GM18858 (cell line): ENCODE measurements around the gene SPG7.

Experiments
- ATAC-seq: cut with Tn5 transposase; IDR thresholded peaks from one replicate; pipeline ENCODE4 v1.9.1; 2021; ENCODE audit not compliant: unreplicated experiment

SPG7 gene

DNA sequence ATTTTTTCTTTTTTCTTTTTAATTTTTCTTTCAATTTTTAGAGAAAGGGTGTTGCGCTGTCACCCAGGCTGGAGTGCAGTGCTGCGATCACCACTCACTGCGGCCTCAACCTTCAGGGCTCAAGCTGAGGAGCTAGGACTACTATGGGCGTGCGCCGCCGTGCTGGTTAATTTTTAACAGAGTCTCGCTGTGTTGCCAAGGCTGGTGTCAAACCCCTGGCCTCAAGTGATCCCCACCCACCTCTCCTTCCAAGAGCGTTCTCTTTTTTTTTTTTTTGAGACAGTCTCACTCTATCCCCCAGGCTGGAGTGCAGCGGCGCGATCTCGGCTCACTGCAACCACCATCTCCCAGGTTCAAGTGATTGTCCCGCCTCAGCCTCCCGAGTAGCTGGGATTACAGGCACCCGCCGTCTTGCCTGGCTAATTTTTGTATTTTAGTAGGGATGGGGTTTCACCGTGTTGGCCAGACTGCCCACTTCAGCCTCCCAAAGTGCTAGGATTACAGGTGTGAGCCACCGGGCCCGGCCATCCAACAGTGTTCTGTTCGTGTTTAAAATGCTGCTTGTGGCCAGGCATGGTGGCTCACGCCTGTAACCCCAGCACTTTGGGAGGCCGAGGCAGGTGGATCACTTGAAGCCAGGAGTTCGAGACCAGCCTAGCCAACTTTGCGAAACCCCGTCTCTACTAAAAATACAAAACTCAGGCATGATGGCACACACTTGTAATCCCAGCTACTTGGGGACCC is 37.8 kb downstream of the SPG7 start:
- no peak for ATAC-seq

GRCh38 chr16:89546781-89547180 is 38.6 kb downstream of the SPG7 start:
- no peak for ATAC-seq

DNA sequence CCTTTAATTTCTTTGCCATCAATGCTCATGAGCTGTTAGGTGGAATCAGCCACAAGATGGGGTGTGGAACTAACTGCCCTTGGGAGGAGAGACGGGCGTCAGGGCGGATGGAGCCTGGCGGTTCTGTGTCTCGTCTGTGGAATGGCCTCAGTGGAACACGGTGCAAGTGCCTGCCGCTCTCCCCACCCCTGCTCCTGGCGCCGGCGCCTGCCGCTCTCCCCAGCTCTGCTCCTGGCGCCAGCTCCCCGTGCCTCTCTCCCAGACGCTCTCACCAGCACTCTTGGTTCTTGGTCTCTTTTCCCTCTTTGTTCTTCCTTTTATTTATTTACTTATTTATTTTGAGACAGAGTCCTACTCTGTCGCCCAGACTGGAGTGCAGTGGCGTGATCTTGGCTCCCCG is 39.1 kb downstream of the SPG7 start:
- no peak for ATAC-seq

- ATAC-seq = no peak
These were observed 39.7 kb downstream of the SPG7 start for GRCh38 chr16:89547860-89548259.

- no peak for ATAC-seq
These were observed 40.3 kb downstream of the SPG7 start for GRCh38 chr16:89548344-89549006.

DNA sequence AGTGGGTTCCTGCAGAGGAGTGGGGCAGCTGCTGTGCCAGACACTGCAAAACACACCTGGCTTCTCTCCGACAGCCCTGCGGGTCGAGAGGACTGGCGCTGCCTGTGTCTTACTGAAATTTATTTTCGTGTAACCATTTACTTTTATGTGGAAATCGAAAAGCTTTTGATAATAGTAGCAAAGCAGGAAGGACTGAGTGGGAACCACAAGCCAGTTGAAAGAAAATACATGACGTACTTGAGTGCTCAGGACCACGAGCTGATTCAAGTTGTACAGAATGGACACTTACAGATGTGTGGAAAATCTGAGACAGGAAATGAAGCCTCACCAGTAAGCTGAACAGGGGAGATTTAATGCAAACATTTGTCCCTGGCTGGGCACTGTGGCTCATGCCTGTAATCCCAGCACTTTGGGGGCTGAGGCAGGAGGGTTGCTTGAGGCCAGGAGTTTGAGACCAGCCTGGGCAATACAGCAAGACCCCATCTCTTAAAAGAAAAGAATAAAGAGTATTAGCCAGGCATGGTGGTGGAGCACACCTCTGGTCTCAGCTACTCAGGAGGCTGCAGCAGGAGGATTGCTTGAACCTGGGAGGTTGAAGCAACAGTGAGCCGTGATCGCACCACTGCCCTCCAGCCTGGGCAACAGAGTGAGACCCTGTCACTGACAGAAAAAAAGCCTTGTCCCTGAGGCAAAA is 41.0 kb downstream of the SPG7 start:
- no peak for ATAC-seq

GRCh38 chr16:89550421-89551007 is 42.3 kb downstream of the SPG7 start:
- no peak for ATAC-seq

DNA sequence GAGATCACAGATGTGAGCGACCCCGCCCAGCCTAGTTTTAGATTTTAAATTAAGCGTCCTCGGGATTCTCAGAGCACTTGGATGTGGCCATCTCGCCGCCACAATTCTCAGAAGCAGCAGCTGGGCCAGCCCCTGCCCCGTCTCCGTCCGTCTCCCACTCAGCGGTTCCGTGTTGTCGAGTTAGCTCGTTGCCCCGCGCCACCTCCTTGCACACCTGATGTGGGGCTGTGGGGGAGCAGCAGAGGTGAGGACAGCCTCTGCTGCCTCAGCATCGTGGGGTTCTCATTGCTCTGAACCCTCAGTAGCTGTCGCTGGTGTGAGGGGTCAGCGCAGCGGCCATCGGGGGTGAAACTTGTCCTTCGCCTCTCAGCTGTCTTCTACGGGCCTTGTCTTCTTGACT is 44.1 kb downstream of the SPG7 start:
- ATAC-seq = no peak

DNA sequence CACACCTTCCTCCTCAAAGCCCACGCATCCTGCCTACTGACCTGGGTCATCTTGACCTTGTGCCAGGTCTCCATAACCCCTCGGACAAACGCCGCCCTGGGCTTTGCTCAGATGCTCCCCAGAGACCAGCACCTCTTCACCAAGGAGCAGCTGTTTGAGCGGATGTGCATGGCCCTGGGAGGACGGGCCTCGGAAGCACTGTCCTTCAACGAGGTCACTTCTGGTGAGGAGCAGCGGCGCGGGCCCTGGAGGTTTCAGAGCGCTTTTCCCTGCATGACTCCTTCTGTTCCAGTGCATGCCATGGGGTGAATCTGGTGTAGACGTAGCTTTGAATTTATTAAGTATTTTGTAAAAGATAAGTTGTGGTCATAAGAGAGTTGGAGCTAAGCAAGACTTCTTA is 44.7 kb downstream of the SPG7 start:
- ATAC-seq = no peak

- ATAC-seq = no peak
These were observed 45.5 kb downstream of the SPG7 start for GRCh38 chr16:89553733-89554132.

- ATAC-seq = no peak
These were observed 46.1 kb downstream of the SPG7 start for GRCh38 chr16:89554343-89554742.

- ATAC-seq = no peak
These were observed 47.1 kb downstream of the SPG7 start for GRCh38 chr16:89555265-89555664.

- no peak for ATAC-seq
These were observed 47.6 kb downstream of the SPG7 start for GRCh38 chr16:89555780-89556179.

DNA sequence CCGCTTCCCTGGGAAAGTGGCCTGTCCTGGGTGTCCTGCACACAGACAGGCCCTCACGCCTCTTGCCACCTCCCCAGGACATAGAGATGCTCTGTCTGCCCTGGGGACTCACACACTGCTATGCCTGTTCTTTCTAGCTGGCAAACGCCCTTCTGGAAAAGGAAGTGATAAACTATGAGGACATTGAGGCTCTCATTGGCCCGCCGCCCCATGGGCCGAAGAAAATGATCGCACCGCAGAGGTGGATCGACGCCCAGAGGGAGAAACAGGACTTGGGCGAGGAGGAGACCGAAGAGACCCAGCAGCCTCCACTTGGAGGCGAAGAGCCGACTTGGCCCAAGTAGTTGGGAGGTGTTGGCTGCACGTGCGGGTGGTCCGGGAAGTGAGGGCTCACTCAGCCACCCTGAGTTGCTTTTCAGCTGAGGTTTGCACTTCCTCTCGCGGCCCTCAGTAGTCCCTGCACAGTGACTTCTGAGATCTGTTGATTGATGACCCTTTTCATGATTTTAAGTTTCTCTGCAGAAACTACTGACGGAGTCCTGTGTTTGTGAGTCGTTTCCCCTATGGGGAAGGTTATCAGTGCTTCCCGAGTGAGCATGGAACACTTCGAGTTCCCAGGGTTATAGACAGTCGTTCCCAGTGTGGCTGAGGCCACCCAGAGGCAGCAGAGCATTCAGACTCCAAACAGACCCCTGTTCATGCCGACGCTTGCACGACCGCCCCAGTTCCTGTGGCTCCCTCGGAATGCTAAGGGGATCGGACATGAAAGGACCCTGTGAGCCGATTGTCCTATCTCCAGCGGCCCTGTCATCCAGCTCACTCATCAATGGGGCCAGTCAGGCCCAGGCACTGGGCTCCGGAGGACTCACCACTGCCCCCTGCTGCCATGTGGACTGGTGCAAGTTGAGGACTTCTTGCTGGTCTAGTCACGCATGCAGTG is 48.8 kb downstream of the SPG7 start:
- ATAC-seq = no peak

DNA sequence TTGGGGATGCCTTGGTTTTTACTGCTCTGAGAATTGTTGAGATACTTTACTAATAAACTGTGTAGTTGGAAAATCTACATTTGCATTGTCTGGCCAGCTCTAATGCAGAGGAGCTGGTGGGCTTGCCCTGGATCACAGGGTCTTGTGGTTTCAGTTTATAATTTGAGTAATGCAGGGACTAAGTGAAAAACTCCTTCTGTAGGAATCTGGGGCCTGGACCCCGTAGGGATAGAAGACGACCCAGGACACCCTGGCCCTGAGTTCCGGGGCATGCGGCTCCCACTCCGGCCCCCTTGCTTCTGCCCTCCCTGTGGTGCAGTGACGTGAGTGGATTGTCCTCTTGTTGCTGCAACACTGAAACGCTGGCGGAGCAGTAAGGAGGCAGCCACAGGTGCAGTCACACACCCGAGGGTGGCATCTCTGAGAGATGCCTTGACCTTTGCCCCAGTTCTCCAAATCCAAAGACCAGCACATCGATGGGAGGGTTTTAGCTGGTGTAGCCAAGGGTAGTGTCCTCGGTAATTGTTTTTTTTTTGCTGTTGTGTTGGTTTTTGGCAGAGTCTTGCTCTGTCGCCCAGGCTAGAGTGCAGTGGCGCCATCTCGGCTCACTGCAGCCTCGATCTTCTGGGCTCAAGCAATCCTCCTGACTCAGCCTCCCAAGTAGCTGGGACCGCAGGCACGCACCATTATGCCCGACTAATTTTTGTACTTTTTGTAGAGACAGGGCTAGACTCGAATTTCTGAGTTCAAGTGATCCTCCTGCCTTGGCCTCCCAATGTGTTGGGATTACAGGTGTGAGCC is 49.7 kb downstream of the SPG7 start:
- no peak for ATAC-seq

DNA sequence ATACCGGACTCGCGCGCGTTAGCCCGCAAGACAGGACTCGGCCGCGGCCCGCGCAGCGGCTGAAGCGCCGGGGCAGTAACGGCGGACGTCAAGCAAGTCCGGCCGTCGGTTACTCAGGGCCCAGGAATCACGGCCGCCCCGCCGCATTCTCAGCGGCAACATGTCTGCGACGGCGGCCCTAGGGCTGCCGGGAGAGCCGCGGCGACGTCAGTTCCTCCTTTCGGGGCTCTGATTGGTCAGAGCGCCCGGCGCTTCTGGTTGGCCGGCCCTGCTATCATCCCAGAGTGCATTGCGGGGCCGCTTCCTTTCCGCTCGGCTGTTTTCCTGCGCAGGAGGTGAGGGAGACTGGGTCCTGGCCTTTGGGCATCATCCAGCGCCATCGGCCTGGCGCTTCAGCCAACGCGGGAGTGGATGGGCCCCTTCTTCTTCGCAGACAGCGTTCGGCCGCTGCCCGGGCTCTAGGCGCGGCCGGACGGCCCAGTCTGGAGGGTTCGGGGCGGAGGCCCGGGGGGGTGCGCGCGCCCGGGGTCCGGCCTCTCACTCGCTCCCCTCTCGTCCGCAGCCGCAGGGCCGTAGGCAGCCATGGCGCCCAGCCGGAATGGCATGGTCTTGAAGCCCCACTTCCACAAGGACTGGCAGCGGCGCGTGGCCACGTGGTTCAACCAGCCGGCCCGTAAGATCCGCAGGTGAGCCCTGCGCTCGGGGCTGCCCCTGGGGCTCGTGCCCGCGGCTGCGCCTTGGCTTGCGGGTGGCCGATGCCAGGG is 52.4 kb downstream of the SPG7 start, which contains the start of gene RPL13:
Gene RPL13, plus strand, starts transcription at position 305 of the 764 bp plus-strand sequence. Its CDS starts 278 bp downstream, at position 583.
- peak; percentile 63 for ATAC-seq

DNA sequence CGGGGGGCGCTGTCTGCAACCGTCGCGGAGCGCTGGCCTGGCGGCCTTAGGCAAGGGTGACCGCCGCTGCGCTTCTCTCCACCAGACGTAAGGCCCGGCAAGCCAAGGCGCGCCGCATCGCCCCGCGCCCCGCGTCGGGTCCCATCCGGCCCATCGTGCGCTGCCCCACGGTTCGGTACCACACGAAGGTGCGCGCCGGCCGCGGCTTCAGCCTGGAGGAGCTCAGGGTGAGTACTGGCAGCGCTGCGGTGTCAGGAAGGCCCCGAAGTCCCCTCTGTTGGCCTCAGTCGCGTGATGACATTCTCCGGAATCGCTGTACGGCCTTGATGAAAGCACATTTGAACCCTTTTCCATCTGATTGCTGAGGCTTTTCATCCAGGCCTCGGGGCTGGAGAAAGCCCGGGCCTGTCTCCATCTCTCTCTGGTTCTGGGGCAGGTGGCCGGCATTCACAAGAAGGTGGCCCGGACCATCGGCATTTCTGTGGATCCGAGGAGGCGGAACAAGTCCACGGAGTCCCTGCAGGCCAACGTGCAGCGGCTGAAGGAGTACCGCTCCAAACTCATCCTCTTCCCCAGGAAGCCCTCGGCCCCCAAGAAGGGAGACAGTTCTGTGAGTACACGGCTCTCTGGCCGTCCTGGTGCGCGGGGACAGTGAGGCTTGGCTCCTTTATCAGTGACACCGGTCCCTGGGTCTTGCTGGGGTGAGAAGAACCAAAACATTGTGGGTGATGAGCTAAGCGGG is 53.1 kb downstream of the SPG7 start:
- no peak for ATAC-seq

DNA sequence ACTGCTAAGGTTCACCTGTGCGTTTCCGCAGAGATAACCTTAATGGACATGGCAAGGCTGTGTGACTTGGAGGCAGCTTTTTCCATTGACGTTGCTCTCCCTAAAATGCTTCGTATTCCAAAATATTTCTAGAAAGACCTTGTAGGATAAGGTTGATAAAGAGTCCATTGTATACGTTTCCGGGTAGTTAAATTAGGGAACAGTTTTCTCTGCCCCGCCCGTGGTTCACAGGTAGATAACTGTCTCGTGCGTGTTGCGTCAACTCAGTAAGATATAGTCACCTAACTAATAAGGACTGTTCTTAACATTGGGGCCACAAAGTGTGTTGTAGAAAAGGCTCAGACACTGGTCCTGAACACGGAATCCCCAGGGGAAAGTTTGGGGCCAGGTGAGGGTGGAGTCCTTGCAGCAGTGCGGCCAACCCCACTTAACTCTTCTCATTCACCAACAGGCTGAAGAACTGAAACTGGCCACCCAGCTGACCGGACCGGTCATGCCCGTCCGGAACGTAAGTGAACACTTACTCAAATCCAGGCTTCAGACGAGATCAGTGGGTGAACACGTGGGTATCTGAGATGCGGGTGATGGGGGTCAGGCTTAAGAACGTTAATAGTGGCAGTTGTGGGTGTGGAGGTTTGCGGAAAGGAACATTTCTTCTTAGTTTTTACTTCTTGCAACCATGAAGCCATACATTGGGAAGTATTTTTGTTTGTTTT is 53.8 kb downstream of the SPG7 start:
- ATAC-seq = no peak
